ENCODE measurements around the gene ARHGEF28.

ARHGEF28 gene

GRCh38 chr5:73638344-73639095, 12.5 kb downstream of the ARHGEF28 start:
- no peak overlapping the region for H3K4me3 ChIP-seq (ENCODE audit: control insufficient read depth, low read depth, low read length)
- DNase-seq (ENCODE audit: low read depth) = no peak
- TF ChIP-seq, protein P1, sequence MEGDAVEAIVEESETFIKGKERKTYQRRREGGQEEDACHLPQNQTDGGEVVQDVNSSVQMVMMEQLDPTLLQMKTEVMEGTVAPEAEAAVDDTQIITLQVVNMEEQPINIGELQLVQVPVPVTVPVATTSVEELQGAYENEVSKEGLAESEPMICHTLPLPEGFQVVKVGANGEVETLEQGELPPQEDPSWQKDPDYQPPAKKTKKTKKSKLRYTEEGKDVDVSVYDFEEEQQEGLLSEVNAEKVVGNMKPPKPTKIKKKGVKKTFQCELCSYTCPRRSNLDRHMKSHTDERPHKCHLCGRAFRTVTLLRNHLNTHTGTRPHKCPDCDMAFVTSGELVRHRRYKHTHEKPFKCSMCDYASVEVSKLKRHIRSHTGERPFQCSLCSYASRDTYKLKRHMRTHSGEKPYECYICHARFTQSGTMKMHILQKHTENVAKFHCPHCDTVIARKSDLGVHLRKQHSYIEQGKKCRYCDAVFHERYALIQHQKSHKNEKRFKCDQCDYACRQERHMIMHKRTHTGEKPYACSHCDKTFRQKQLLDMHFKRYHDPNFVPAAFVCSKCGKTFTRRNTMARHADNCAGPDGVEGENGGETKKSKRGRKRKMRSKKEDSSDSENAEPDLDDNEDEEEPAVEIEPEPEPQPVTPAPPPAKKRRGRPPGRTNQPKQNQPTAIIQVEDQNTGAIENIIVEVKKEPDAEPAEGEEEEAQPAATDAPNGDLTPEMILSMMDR (IDR thresholded peaks at IDR 0.05; ENCODE audit: control insufficient read depth, insufficient read depth, low read depth, low read length, missing control alignments) = no peak

GRCh38 chr5:73640861-73641320, 14.9 kb downstream of the ARHGEF28 start:
- no peak for DNase-seq (ENCODE audit: low read depth)
- no peak overlapping the region for H3K4me3 ChIP-seq (ENCODE audit: control insufficient read depth, low read depth, low read length)
- TF ChIP-seq, protein P1 (IDR thresholded peaks at IDR 0.05; ENCODE audit: control insufficient read depth, insufficient read depth, low read depth, low read length, missing control alignments) = no peak

- H3K4me3 ChIP-seq (ENCODE audit: control insufficient read depth, low read depth, low read length) = no peak overlapping the region
- no peak for DNase-seq (ENCODE audit: low read depth)
- TF ChIP-seq, protein P1 (IDR thresholded peaks at IDR 0.05; ENCODE audit: control insufficient read depth, insufficient read depth, low read depth, low read length, missing control alignments) = no peak
Observed at GRCh38 chr5:73641811-73642210, 15.8 kb downstream of the ARHGEF28 start.

DNA sequence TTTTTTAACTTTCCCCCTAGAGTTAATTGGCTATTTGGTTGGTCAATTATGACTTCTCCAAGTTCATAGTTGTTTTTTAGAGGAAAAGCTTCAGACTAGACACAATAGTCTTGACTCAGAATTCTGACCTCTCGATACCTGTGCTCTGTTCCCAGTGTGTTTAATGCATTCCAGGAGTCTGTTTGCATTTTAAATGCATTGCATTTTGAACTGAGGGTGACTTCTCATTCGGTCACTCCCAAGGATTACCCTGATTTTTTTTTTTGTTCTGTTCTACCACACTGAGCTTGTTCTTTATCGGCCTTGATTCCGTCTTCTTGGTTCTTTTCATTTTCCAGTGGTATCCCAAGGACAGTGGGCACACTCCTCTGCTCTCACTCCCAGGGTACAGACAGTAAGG, 16.3 kb downstream of the ARHGEF28 start:
- TF ChIP-seq, protein P1 (IDR thresholded peaks at IDR 0.05; ENCODE audit: control insufficient read depth, insufficient read depth, low read depth, low read length, missing control alignments) = no peak
- no peak for DNase-seq (ENCODE audit: low read depth)
- no peak overlapping the region for H3K4me3 ChIP-seq (ENCODE audit: control insufficient read depth, low read depth, low read length)

- no peak overlapping the region for H3K4me3 ChIP-seq (ENCODE audit: control insufficient read depth, low read depth, low read length)
- DNase-seq (ENCODE audit: low read depth) = no peak
- TF ChIP-seq, protein P1 (IDR thresholded peaks at IDR 0.05; ENCODE audit: control insufficient read depth, insufficient read depth, low read depth, low read length, missing control alignments) = no peak
Observed at GRCh38 chr5:73644385-73644963, 18.5 kb downstream of the ARHGEF28 start.

DNA sequence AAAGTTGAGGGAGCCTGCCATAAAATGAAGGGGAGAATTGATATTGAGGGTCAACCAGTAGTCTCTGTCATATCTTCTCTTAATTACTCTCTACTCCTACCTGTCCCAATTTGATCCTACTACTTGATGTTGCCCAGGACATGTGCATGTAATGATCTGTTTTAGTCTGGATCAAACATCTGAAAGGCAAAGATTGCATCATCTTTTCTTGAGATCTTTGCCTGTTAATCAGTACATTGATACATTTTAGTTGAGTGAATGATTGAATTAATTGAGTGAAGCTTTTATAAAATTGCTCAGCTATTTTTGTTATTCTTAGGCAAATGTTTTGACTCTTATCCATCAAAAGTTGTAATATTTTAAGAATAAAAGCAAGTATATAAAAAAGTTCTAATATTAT, 21.7 kb downstream of the ARHGEF28 start:
- TF ChIP-seq, protein P1 (IDR thresholded peaks at IDR 0.05; ENCODE audit: control insufficient read depth, insufficient read depth, low read depth, low read length, missing control alignments) = no peak
- no peak overlapping the region for H3K4me3 ChIP-seq (ENCODE audit: control insufficient read depth, low read depth, low read length)
- DNase-seq (ENCODE audit: low read depth) = no peak
